HepG2 (cell line): Measurements from ENCODE around the gene KIRREL3. TPM values are rescaled to one million over a fixed set of nuclear protein-coding genes. Genes with fewer than 3 reads are reported as not detected.

Experiments used
- ATAC-seq: fragments of 200-7000 bp; cut with Tn5 transposase; 3 replicates; pipeline ENCODE4 v1.9.1; 2020; ENCODE audit warnings: mild to moderate bottlenecking, moderate library complexity
- BruUV-seq: library from RNA; stranded (reverse); fragments of 400-500 nt; replicated peaks from 2 replicates; lab custom pipeline; 2021; lab: Mats Ljungman, UMichigan
- CTCF ChIA-PET: fragments of 300-600 bp; formaldehyde crosslinking; extraction: SDS; loops from one replicate; lab custom pipeline; 2021; ENCODE audit warnings: low total read pairs, inconsistent platforms, low intra/inter-chr PET ratio; lab: Yijun Ruan, JAX
- POLR2A ChIA-PET: fragments of 350-600 bp; sonication (Branson Sonifier 250); formaldehyde crosslinking; loops from one replicate; lab custom pipeline; 2020; ENCODE audit warnings: antibody characterized with exemption, inconsistent platforms; lab: Yijun Ruan, JAX
- DNase-seq: peaks from one replicate; pipeline ENCODE4 v3.0.0-alpha.2; 2015; ENCODE audit warnings: low spot score
- FAIRE-seq: peaks from 3 replicates; lab custom pipeline; 2011; peaks lifted over from hg19 to GRCh38; lab: Jason Lieb, UNC
- H2AFZ ChIP-seq: one replicate; pipeline ENCODE4 v1.6.1; 2011; ENCODE audit warnings: low read length, inconsistent platforms
- H3K27ac ChIP-seq: fragments of 300-600 bp; 3 replicates; pipeline ENCODE4 v1.8.0; 2011; ENCODE audit warnings: mixed run types, mild to moderate bottlenecking, mixed read lengths, low read length, inconsistent platforms; ENCODE audit not compliant: insufficient read depth; ENCODE audit errors: extremely low read length
- H3K27me3 ChIP-seq, 2 experiments: fragments of 200-600 bp in 1 of 2; 2 replicates in 1 of 2; 3 replicates in 1 of 2; pipeline versions ENCODE4 v1.6.0 to v1.8.0; 2011; ENCODE audit warnings: low read length in 2 of 2, mild to moderate bottlenecking in 2 of 2, moderate library complexity in 2 of 2, inconsistent platforms in 1 of 2; ENCODE audit not compliant: insufficient read depth in 2 of 2, control insufficient read depth in 1 of 2
- H3K36me3 ChIP-seq, 2 experiments: fragments of 200-600 bp in 1 of 2; replicated peaks in 1 of 2; 2 replicates in 1 of 2; 3 replicates in 1 of 2; pipeline versions ENCODE4 v1.5.1 to v1.8.0; 2011; ENCODE audit warnings: low read length in 2 of 2, inconsistent platforms in 1 of 2; ENCODE audit not compliant: insufficient read depth in 2 of 2, control insufficient read depth in 1 of 2
- H3K4me1 ChIP-seq: 2 replicates; pipeline ENCODE4 v1.5.1; 2012; ENCODE audit warnings: low read length, inconsistent platforms; ENCODE audit not compliant: insufficient read depth
- H3K4me2 ChIP-seq: 2 replicates; pipeline ENCODE4 v1.6.0; 2011; ENCODE audit warnings: low read depth, low read length, inconsistent platforms
- H3K4me3 ChIP-seq, 3 experiments: fragments of 200-600 bp in 1 of 3; sonication (generic), shearing (Covaris generic) in 1 of 3; replicated peaks in 1 of 3; 2 replicates each; pipeline ENCODE4 v1.5.1; 2011 to 2016; ENCODE audit warnings: low read length in 3 of 3, inconsistent platforms in 2 of 3, low read depth in 2 of 3, mild to moderate bottlenecking in 2 of 3, control low read depth in 1 of 3, mixed read lengths in 1 of 3; ENCODE audit not compliant: insufficient read depth in 1 of 3
- H3K79me2 ChIP-seq: one replicate; pipeline ENCODE4 v1.6.1; 2011; ENCODE audit warnings: low read length, inconsistent platforms; ENCODE audit not compliant: insufficient read depth
- H3K9ac ChIP-seq: 2 replicates; pipeline ENCODE4 v1.6.0; 2011; ENCODE audit warnings: mild to moderate bottlenecking, low read depth, low read length, inconsistent platforms; ENCODE audit not compliant: insufficient read depth
- H3K9me3 ChIP-seq: 2 replicates; pipeline ENCODE4 v1.5.1; 2012; ENCODE audit warnings: mild to moderate bottlenecking, low read length
- H4K20me1 ChIP-seq: 2 replicates; pipeline ENCODE4 v1.6.0; 2011; ENCODE audit warnings: inconsistent platforms, mild to moderate bottlenecking, low read length, moderate library complexity; ENCODE audit not compliant: insufficient read depth
- CEBPB ChIP-seq: IDR thresholded peaks from 2 replicates; pipeline ENCODE4 v1.6.1; 2011; ENCODE audit warnings: low read depth, low read length, improper control_type of control experiment, borderline replicate concordance
- CSRNP2 ChIP-seq: sonication (generic); formaldehyde crosslinking; conservative IDR thresholded peaks from 2 replicates; pipeline ENCODE4 v1.8.0; 2022; ENCODE audit warnings: low read depth, missing genetic modification reagents
- HOXA9 ChIP-seq: sonication (generic); formaldehyde crosslinking; IDR thresholded peaks from 2 replicates; pipeline ENCODE4 v1.8.1; 2022; ENCODE audit warnings: missing genetic modification reagents, mild to moderate bottlenecking, moderate library complexity, borderline replicate concordance
- IRX3 ChIP-seq: sonication (generic); formaldehyde crosslinking; IDR thresholded peaks from 2 replicates; pipeline ENCODE4 v1.8.1; 2023; ENCODE audit warnings: mild to moderate bottlenecking, low read depth, missing genetic modification reagents, borderline replicate concordance
- MAF1 ChIP-seq: sonication (generic); formaldehyde crosslinking; IDR thresholded peaks from 2 replicates; pipeline ENCODE4 v1.5.0; 2020; ENCODE audit warnings: missing genetic modification reagents, borderline replicate concordance
- MED8 ChIP-seq: sonication (generic); formaldehyde crosslinking; IDR thresholded peaks from 2 replicates; pipeline ENCODE4 v1.8.1; 2023; ENCODE audit warnings: mild to moderate bottlenecking, missing genetic modification reagents; ENCODE audit not compliant: insufficient replicate concordance
- NFIC ChIP-seq: IDR thresholded peaks from 2 replicates; pipeline ENCODE4 v1.6.1; 2012; ENCODE audit warnings: mild to moderate bottlenecking, low read length, inconsistent platforms
- POLR2AphosphoS5 ChIP-seq: IDR thresholded peaks from 2 replicates; pipeline ENCODE4 v1.6.1; 2012; ENCODE audit warnings: low read depth, low read length
- REXO4 ChIP-seq: sonication (generic); formaldehyde crosslinking; IDR thresholded peaks from 2 replicates; pipeline ENCODE4 v1.8.0; 2022; ENCODE audit warnings: missing genetic modification reagents, mild to moderate bottlenecking, borderline replicate concordance
- SAP130 ChIP-seq: IDR thresholded peaks from 2 replicates; pipeline ENCODE4 v1.6.1; 2016; ENCODE audit warnings: low read depth
- SMYD3 ChIP-seq: sonication (generic); formaldehyde crosslinking; IDR thresholded peaks from 2 replicates; pipeline ENCODE4 v1.8.1; 2023; ENCODE audit warnings: mild to moderate bottlenecking, missing genetic modification reagents
- TRIM24 ChIP-seq: sonication (generic); formaldehyde crosslinking; IDR thresholded peaks from 2 replicates; pipeline ENCODE4 v1.8.0; 2022; ENCODE audit warnings: mild to moderate bottlenecking, missing genetic modification reagents
- ZKSCAN8 ChIP-seq: IDR thresholded peaks from 2 replicates; pipeline ENCODE4 v1.6.1; 2016; ENCODE audit warnings: borderline replicate concordance, missing genetic modification reagents, missing compliant biosample characterization
- ZNF260 ChIP-seq: sonication (generic); formaldehyde crosslinking; IDR thresholded peaks from 2 replicates; pipeline ENCODE4 v1.4.0; 2020; ENCODE audit warnings: missing genetic modification reagents, low read depth, mild to moderate bottlenecking, borderline replicate concordance
- ZNF317 ChIP-seq: sonication (generic); formaldehyde crosslinking; IDR thresholded peaks from 2 replicates; pipeline ENCODE4 v1.5.0; 2020; ENCODE audit warnings: mild to moderate bottlenecking, missing genetic modification reagents
- ZNF329 ChIP-seq: sonication (generic); formaldehyde crosslinking; IDR thresholded peaks from 2 replicates; pipeline ENCODE4 v1.9.0; 2021; ENCODE audit warnings: low read depth, mild to moderate bottlenecking, missing genetic modification reagents
- ZNF572 ChIP-seq: sonication (generic); formaldehyde crosslinking; IDR thresholded peaks from 2 replicates; pipeline ENCODE4 v1.5.1; 2020; ENCODE audit warnings: mild to moderate bottlenecking, missing genetic modification reagents
- ZNF704 ChIP-seq: sonication (generic); formaldehyde crosslinking; IDR thresholded peaks from 2 replicates; pipeline ENCODE4 v1.8.1; 2023; ENCODE audit warnings: mild to moderate bottlenecking, inconsistent platforms, moderate library complexity, missing genetic modification reagents, borderline replicate concordance
- ZNF780A ChIP-seq: sonication (generic); formaldehyde crosslinking; IDR thresholded peaks from 2 replicates; pipeline ENCODE4 v1.8.0; 2022; ENCODE audit warnings: mild to moderate bottlenecking, missing genetic modification reagents, moderate library complexity
- WGBS: methylation state at CpG from one replicate; pipeline ENCODE4 v1.1.6; 2017; ENCODE audit warnings: low lambda C conversion rate; 5-methylcytosine and 5-hydroxymethylcytosine counted together
- in situ Hi-C: cut with HindIII; loops from 2 replicates; pipeline ENCODE4 v1.10.0; 2017; ENCODE audit warnings: low pct_unique_long_range_greater_than_20kb; ENCODE audit not compliant: extremely low pct_ligation_motif_present
- intact Hi-C: fragments of 100-400 bp; cut with micrococcal nuclease; formaldehyde crosslinking; loops from one replicate; pipeline ENCODE4 v1.10.0; 2022; ENCODE audit not compliant: unreplicated experiment
- polyA plus RNA-seq, 8 experiments: library from polyadenylated mRNA; depleted of rRNA in 3 of 8; stranded (reverse) in 7 of 8; unstranded in 1 of 8; fragments of >200 nt; fragmentation: Illumina TruSeq in 4 of 8; extraction: Trizol in 4 of 8; gene quantifications; 2 replicates each; pipeline versions ENCODE4 v1.2.1 to v1.2.3, GENCODE V29; 2011 to 2016; ENCODE audit warnings: low read depth in 4 of 8, missing spikeins in 1 of 8, mixed read lengths in 1 of 8; ENCODE audit not compliant: insufficient read depth in 1 of 8
- total RNA-seq, 5 experiments: library from RNA; depleted of rRNA; stranded (reverse); fragments of >200 nt; fragmentation: Illumina TruSeq; extraction: Trizol; gene quantifications; 2 replicates each; pipeline ENCODE4 v1.2.3, GENCODE V29; 2016; ENCODE audit warnings: low read depth in 1 of 5
- TF ChIP-seq, protein P1 (sequence below): sonication (generic); formaldehyde crosslinking; IDR thresholded peaks from 2 replicates; pipeline ENCODE4 v1.8.0; 2022; ENCODE audit warnings: missing genetic modification reagents, mild to moderate bottlenecking, borderline replicate concordance

Gene KIRREL3
- total and polyA plus RNA-seq, 2 of the 13 experiments (the other 11 are each of a cell fraction or from before 2014, with no cell fraction given): not detected

GRCh38 chr11:126468102-126468521 is 532.5 kb downstream of the KIRREL3 start:
- H3K4me2 ChIP-seq: no peak overlapping the region
- no peaks in the 10 kb centered on the region for H3K36me3 ChIP-seq
- in situ Hi-C loops: no loop called here
- POLR2A ChIA-PET: no interaction called here
- H3K4me3 ChIP-seq: no peak overlapping the region
- BruUV-seq: no TSS peak
- no peak overlapping the region for H3K9ac ChIP-seq
- 29% methylated on average over 2 of the region's 7 CpGs for WGBS
- ATAC-seq (no peak), FAIRE-seq (no peak)
- no peaks in the 10 kb centered on the region for H4K20me1 ChIP-seq
- no peaks in the 10 kb centered on the region for H3K4me1 ChIP-seq
- no peaks in the 10 kb centered on the region for H3K9me3 ChIP-seq
- H3K27ac ChIP-seq: no peak overlapping the region
- H3K79me2 ChIP-seq: no peaks in the 10 kb centered on the region
- peaks cover 5 to 46% of the 10 kb centered on the region in 2 experiments; a peak in 3 of 5 replicates for H3K27me3 ChIP-seq
- H2AFZ ChIP-seq: no peak overlapping the region
- TF ChIP-seq CSRNP2 (CRISPR knock-in tag): no peak
- TF ChIP-seq SAP130: no peak
- TF ChIP-seq TRIM24 (CRISPR knock-in tag): no peak
- TF ChIP-seq MED8: no peak
- no peak for TF ChIP-seq HOXA9 (CRISPR knock-in tag)
- no peak for TF ChIP-seq REXO4 (CRISPR knock-in tag)
- TF ChIP-seq ZKSCAN8 (CRISPR knock-in tag): no peak
- TF ChIP-seq, protein P1, sequence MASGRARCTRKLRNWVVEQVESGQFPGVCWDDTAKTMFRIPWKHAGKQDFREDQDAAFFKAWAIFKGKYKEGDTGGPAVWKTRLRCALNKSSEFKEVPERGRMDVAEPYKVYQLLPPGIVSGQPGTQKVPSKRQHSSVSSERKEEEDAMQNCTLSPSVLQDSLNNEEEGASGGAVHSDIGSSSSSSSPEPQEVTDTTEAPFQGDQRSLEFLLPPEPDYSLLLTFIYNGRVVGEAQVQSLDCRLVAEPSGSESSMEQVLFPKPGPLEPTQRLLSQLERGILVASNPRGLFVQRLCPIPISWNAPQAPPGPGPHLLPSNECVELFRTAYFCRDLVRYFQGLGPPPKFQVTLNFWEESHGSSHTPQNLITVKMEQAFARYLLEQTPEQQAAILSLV (CRISPR knock-in tag): no peak
- no peak for TF ChIP-seq ZNF260 (CRISPR knock-in tag)
- TF ChIP-seq ZNF317 (CRISPR knock-in tag): no peak
- TF ChIP-seq ZNF704 (CRISPR knock-in tag): no peak
- no peak for TF ChIP-seq ZNF329
- no peak for TF ChIP-seq NFIC
- no peak for TF ChIP-seq POLR2AphosphoS5
- no peak for TF ChIP-seq ZNF572 (CRISPR knock-in tag)
- TF ChIP-seq ZNF780A (CRISPR knock-in tag): no peak
- no peak for TF ChIP-seq MAF1 (CRISPR knock-in tag)
- TF ChIP-seq CEBPB: no peak
- TF ChIP-seq SMYD3: no peak
- TF ChIP-seq IRX3 (CRISPR knock-in tag): no peak
- TF ChIP-seq, all 625 proteins: peak for 0
- DNase-seq: no peak
- CTCF ChIA-PET: no interaction called here
- intact Hi-C loops: no loop called here
